Activated T-cell treated with anti-CD3 and anti-CD28 coated beads, Interleukin-2, amount 50 U/mL, for 1 hour (primary cell): ENCODE results near the gene DUSP11.
A peak's percentile ranks its signal among the peaks of the same experiment; 100 is the strongest.
"Not testable (repeated sequence)": the region's sequence is repeated elsewhere in the genome, so short reads cannot be mapped to it uniquely, and the experiment has no call there.

ENCODE experiments used
- DNase-seq: peaks from one replicate; pipeline ENCODE4 v3.0.0-alpha.2; 2020

DUSP11 gene

DNA sequence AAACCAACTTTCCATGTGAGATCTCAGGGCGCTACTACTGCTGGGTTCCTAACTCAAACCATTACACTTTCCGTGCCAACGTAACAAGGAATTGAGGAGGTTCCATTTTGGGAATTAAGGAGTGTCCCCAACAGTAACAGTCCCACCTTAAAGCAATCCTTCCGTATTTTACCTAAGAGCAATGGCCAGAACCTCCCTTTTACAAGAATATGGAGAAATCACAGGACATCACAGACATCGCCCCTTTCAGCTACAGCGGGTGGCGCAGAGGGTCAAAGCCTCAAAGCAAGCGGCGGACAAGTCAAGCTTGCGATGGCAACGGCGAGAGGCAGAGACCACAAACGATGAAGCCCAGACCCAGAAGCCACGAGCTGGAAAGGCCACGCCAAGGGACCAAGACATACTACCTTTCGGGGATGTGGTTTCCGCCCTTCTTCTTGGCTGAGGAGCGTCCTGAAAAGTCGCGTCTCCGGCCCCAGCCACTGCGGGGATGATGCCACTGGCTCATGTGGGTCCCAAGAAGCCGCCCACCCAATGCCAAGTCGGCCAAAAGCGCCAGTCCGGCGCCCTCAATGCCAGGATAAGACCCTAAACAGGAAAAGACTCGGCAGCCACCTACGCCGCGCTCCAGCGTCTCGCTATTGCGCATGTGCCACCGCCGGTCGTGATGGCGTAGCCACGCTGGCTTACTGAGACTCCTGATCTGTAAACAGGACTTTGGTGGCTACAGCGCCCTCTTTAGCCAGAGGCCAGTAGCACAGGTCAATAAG, at the start of gene DUSP11:
Gene DUSP11 (minus strand): TSS at position 637 of the 770 bp plus-strand sequence. CDS start 129 bp downstream, at position 508.
- peak; percentile 98 for DNase-seq

DNA sequence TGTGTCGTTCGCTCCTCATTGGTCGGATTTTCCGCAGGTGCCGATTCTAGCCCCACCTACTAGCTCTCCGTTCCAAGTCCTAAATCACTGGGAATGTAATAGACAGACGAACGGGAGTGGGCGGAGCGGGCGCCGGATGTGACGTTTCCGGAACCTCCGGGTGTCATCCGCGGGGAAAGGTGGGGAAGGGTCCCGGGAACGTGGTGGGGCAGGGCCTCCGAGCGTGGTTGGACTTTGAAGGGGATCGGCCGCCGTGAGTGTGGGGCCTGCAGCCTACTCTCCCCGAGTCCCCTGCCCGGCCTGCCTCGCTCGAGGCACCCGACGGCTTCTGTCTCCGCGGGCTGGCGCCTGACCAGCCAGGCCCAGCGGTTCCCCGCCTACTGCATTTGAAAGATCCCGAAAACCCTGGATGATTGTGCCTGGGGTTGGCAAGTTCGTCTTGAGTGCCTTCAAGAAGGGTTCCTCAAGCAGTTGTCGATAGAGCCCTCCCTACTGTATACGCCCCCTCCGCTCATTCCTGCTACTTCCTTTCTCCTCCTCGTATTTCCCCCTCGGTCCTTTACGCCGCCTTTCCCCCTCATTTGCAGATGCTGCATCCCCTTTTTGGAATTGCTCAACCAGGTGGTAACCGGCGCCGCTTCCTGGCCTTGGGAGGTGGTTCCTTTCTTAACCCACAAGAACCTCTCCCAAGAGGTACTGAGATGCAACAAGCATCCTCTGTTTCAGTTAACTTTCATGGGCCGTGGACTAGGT, 49.1 kb upstream of the DUSP11 start, which contains the start of gene STAMBP:
Gene STAMBP (plus strand): TSS at position 144 of the 753 bp plus-strand sequence. CDS start 1,896 bp downstream, outside the sequence.
- DNase-seq = peak; percentile 91

DNA sequence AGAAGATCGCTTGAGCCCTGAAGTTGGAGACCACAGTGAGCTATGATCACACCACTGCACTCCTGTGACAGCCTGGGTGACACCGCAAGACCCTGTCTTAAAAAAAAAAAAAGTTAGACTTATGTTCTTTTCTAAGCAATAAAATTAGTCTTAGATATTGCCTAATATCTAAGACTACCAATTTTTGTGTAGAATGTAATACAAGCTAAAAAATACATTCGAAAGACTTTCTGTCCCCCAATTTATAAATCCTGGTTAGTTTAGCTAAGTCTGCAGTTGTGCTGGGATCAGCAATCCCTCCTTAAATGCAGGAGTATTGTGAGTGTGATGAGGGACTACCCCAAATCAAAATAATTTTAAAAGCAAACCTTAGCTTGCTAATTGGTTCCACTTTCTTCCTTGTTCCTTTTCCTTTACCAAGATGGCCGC, 48.5 kb upstream of the DUSP11 start:
- no peak for DNase-seq

DNA sequence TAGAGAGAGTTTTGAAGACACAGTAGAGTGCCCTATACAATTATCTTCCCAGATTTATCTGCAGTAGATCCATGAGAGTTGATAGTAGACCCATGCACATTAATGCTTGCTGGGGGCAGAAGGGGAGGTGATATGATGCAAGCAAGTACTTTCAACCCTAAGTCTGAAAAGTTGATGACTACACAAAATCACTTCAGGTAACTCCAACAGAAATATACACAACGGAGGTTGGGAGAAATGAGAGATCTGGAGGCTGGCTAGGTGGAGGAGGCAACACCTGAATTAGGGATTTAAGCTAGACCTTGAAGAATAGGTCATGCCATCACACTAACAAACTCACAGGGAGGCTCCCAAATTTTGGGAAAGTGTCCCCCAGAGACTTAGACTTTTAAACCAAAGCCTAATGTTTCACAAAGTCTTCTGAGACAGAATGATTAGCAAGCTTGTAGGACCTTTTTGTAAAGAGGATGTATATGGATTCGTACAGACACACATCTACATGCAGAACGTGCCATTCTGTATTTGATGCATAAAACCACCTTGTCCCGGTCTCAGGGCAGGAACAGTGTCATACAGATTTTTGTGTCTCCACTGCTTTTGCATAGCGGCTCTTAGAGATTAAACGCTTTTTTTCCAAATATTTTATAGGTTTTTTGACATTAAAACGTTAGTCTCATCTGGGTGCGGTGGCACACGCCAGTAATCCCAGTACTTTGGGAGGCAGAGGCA, 47.9 kb upstream of the DUSP11 start:
- no peak for DNase-seq

DNA sequence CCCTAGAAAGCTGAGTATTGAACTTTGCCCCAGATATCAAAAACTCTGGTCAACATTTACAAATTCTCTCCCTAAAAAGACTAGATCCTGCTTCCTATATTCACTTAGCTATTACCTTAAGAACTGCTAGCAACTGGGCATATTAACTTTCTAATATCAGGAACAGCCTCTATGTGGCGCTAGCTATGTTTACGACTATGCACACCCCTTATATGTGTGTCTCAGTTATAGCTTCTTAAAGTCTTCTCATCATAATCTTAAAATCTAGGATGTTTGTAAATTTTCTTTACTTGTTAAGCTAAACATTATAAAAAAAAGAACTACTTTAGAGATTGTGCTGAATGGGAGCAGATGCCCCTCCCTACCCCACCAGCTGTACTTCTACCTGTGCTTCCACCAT, 47.1 kb upstream of the DUSP11 start:
- DNase-seq = no peak

DNA sequence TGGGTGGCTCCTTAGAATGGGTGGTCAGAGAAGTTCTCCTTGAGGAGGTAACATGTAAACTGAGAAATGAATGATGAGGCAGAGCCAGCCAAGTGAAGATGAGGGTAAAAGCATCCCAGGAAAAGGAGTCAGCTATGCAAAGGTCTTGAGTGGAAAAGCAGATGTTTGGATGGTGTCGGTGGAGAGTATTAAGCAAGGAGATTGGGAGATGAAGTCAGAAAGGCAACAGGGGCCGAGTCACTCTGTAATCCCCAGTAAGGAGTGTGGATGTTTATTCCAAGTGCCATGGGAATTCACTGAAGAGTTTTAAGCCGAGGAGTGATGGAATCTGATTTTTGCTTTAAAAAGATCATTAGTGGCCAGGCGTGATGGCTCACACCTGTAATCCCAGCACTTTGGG, 45.5 kb upstream of the DUSP11 start:
- DNase-seq = no peak

DNA sequence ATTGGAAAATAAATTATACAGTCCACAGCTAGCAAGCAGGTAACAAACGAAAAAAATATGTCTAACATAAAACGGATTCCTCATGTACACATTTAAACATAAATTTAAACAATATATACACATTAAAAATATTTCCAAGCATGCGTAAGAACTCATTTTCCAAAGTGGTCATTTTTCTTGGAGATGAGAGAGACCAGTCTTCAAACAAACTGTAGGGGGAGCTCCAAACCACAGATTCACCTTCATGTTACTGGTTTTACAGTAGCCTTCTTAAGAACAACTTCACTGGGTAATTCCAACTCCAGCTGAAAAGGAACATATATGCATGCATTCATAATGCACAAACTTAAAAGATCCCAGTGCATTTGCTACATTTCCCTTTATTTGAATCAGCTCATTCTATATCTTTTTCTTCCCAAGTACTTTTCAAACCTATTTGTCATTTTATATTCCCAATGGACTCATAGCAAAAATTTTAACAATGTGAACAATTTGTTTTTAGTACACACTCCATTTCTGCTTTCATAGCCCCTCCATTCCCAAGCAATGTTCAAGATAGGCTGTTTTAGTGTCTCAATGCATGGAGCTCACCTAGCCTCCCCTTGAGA, 44.1 kb upstream of the DUSP11 start:
- no peak for DNase-seq

DNA sequence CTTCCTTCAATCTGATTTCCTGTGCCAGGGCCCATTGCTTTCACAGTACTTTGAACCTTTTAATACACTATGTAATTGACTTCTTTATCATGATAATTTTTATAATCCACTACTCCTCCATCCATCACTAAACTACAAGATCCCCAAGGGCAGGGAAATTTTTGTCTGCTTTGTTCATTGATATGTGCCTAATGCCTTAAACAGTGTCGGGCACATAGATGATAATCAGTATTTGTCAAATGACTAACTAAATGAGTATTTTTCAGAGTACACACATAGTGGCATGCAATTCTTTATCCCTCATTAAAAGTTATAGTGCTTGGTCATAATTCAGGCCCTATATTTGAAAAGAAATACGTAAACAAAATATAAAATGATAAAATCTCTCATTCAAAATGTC, 43.5 kb upstream of the DUSP11 start:
- no peak for DNase-seq

DNA sequence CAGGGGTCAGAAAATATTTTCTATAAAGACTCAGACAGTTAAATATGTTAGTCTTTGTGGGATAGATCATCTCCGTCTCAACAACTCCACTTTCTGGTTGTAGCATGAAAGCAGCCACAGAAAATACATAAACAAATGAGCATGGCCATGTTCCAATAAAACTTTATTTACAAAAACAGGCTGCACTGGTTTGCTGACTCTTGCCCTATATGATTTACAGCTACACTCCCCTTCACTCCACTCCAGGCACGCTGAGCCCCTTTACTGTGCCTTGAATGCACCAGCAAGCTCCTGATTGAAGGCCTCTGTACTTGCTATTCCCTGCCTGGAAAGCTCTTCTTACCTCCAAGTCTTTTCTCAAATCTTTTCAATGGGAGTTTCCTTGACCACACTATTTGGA, 43.1 kb upstream of the DUSP11 start:
- no peak for DNase-seq

DNA sequence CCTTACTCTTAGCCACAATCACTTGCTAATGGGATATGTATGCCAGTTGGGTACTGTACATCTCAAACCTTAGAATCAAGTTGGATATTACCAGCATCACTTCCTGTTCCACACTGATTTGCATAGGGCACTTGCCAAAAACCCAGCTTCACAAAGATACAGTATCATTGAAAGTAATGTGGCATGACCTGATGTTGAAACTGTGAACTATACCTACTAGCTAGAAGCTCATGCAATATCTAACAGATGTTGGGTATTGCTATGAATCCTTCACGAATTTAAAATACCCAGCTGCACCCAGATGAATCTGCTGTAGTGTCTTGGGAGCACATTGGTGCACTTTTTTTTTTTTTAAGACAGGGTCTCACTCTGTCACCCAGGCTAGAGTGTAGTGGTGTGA, 42.4 kb upstream of the DUSP11 start:
- DNase-seq = no peak

DNA sequence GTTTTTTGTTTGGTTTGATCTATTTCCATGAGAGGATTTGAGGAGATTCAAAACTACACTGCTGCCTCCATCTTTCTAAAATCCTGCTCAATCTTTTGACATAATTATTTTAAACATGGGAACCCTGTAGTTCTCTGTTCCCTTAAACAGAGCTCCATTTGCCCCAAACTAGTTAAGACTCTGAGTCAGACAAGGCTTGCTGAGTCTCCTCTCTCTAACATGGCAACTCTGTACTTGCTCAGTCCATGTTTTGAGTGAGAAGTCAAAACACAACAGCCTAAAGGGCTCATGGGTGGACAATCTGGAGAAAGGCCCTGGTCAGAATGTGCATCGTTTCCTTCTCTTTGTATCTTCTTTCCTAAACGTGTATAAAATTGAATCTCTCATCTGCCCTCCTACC, 41.8 kb upstream of the DUSP11 start:
- DNase-seq = no peak

DNA sequence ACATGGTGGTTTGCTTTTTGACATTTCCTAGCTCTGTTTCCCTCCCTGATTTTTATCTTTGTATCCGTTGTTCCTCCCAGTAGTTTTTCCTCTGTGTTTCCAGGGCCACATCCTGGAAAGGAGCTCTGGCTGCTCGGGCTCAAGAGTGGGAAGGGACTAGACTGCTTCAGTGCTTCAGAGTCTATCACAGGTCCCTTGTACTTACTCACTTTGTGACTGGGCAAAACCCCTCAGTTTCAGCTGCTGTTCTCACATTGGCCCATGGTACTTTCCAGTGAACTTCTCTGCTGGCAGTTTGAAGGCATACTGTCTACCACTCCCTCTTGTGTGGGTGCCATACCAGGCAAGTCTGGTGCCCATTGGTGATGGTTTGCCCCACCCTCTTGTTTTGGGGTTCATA, 41.3 kb upstream of the DUSP11 start:
- DNase-seq = no peak

DNA sequence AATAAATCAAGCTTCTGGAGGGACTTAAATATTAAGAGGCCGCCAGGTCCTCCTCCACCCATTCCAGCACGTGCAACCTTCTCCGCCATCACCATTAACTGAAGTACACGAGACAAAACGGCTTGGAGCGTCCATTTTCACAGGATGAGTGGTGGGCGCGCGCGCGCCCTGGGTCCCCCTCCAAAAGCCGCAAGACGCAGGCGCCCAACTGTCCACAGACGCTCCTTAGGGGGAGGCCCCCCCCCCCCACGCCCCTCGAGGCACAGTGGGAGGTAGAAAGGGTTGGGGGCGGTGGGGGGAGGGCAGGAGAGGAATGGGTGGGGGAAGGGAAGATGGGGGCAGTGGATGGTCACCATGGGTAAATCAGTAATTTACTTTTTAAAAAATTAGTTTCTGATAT, 38.4 kb upstream of the DUSP11 start:
- DNase-seq = no peak

DNA sequence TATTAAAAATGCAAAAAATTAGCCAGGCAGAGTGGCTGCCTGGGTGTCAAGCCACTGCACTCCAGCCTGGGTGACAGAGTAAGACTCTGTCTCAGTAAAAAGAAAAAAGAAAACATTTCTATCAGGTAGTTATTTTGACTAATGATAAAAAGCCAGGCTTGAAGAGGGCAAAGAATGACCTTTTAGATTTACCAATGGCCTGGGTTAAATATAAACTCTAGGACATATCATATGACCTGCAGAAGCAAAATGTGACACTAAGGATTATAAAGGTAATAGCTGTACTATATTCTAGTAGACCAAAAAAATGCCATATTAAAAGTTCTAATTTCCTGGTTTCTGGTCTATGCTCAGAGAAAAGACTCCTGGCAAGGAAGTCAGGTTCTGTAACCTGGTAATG, 32.7 kb upstream of the DUSP11 start:
- no peak for DNase-seq

DNA sequence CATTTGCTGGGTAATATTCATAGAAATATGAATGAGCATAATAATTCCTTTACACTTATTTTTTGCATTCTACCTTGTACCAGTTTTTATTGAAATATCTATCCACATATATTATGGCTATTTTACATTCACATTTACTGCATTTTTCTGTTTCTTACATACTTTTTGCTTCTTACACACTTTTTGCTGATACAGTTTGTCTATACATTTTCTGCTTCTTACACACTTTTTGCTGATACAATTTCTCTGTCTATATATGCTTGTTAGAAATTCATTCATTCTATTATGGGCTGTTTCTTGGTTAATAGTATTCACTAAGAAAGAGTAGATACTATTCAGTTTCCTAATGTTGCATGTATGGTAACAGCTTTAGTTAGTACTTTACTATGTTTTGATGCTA, 32.0 kb upstream of the DUSP11 start:
- no peak for DNase-seq

DNA sequence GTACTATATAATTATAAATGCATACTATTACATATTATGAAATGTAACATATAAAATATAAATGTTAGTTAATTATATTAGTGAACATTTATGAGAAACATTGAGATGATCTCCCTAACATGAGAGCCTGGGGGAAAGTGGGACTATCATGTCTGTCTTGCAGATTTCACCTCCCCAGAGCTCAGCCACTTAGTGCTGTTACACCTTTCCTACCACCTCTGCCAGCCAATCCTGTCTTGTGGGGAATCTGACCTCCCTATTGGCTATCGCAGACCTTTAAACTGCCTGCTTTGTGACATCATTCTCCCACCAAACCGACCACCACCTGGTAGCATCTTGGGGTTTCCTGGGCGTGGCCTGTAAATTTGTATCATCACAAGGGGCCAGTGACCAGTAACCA, 4.0 kb upstream of the DUSP11 start, which contains the start of gene C2orf78:
Gene C2orf78 (plus strand): TSS at position 301 of the 400 bp plus-strand sequence. CDS start 127 bp downstream, outside the sequence.
- DNase-seq = not testable (repeated sequence)

DNA sequence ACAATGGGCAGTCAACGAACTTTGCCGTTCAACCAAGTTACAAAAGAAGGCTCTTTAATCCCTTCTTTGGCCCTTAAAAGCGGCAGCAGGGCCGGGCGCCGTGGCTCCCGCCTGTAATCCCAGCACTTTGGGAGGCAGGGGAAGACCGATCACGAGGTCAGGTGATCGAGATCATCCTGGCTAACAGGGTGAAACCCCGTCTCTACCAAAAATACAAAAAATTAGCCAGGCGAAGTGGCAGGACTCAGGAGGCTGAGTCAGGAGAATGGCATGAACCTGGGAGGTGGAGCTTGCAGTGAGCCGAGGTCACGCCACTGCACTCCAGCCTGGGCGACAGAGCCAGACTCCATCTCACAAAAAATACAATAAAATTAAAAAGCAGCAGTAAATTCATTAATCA, 3.5 kb upstream of the DUSP11 start:
- not testable (repeated sequence) for DNase-seq

DNA sequence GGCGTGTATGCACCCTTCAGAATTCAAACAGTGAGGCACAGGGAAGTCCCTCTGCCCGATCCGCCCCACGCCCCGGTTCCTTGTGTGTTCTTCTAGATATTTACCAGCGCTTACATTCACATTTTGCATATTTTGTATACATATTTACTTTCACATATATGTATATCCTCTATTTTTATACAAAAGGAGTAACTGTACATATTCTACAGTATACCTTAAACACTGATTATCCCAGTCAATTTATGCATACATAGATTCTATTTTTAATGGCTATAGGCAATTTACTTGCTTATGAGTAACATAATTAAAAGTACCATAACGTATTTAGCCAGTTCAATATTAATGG, 307 bp upstream of the DUSP11 start:
- DNase-seq = no peak

DNA sequence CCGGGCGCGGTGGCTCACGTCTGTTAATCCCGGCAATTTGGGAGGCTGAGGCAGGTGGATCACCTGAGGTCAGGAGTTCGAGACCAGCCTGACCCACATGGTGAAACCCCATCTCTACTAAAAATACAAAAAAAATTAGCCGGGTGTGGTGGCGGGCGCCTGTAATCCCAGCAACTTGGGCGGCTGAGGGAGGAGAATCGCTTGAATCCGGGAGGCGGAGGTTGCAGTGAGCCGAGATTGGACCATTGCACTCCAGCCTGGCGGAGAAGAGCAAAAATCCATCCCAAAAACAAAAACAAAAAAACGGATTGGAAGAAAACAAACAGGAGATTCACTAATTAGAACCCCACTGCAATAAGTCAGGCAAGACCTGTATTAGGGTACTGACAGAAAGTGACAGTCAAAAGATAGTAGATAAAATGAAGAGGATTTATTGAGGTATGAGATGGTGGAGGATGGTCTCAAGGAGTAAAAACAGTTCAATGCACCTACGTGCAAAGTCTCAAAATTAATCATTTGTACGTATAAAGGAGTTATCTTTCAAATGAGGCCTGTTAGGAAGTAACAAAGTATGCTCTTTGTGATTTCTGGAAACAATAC, 936 bp downstream of the DUSP11 start:
- not testable (repeated sequence) for DNase-seq

DNA sequence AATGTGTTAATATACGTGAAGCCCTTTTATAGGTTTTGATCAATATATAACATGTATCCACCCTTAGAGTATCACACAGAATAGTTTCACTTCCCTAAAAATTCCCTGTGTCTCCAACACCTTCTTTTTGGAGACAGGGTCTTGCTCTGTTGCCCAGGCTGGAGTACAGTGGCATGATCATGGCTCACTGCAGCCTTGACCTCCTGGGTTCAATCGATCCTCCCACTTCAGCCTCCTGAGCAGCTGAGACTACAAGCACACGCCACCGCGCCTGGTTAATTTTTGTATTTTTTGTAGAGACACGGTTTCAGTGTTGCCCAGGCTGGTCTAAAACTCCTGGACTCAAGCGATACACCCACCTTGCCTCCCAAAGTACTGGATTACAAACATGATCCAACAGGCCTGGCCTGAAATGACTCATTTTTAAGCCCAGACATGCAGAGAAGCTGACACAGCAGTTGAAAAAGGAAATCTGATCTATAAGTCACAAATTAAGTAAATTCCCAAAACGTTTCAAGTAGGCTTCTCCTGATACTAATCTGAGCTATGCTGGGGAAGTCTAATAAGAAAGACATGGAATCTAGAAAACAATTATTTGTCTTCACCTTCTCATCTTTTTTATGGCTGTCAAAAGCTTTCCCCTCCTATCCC, 2.9 kb downstream of the DUSP11 start:
- no peak for DNase-seq

DNA sequence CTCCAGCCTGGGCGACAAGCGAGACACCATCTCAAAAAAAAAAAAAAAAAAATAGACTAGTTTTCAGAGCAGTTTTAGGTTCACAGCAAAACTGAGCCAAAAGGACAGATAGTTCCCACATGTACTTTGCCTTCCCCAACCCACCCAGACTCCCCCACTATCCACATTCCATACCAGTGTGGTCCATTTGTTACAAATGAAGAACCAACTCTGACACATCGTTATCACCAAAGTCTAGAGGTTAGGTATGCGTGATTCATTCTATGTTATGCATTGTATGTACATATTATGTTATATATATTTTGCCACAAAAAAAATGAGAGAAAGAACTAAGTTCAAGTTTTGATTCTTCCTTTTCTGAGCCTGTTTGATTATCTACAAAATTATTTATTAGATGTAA, 3.5 kb downstream of the DUSP11 start:
- no peak for DNase-seq

DNA sequence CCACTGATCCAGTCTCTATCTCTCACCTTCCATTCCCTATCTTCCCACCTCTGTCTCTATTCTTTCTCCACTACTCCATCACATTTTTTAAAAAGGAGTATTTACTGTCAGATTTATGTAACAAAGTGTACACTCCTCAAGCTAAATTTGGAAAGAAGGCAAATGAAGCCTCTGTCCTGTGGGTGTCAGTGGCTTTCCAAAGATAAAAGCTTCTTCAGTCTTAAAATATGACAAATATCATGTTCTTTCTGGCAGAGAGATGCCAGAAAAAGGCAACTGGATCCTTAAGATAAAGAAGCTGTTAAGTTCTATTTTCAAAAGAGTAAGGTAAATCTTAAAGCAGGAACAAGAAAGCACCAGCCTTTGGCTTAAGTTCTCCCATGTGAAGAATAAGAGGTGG, 7.1 kb downstream of the DUSP11 start:
- DNase-seq = no peak
